OCI-LY7 (cell line): ENCODE results near the gene CBX8. TPM values are rescaled to one million over a fixed set of nuclear protein-coding genes. Genes with fewer than 3 reads are reported as not detected.

Source experiments
- BruUV-seq: library from RNA; stranded (reverse); fragments of 400-500 nt; replicated peaks from 2 replicates; lab custom pipeline; 2021; lab: Mats Ljungman, UMichigan
- CTCF ChIA-PET: fragments of 300-600 bp; sonication (Branson Sonifier 250); formaldehyde crosslinking; loops from one replicate; lab custom pipeline; 2022; ENCODE audit warnings: antibody characterized with exemption; ENCODE audit not compliant: unreplicated experiment; lab: Charles Lee
- POLR2A ChIA-PET: fragments of 300-600 bp; sonication (Branson Sonifier 250); formaldehyde crosslinking; loops from one replicate; lab custom pipeline; 2022; ENCODE audit warnings: antibody characterized with exemption; lab: Charles Lee
- DNase-seq: peaks from one replicate; pipeline ENCODE4 v3.0.0-alpha.2; 2015; ENCODE audit warnings: low spot score
- H2AFZ ChIP-seq: fragments of 200-600 bp; sonication (generic), shearing (Covaris generic); 2 replicates; pipeline ENCODE4 v1.6.1; 2014; ENCODE audit warnings: mild to moderate bottlenecking, antibody characterized with exemption, low read length, moderate library complexity
- H3K27ac ChIP-seq: fragments of 200-600 bp; sonication (generic); 2 replicates; pipeline ENCODE4 v1.5.1; 2014; ENCODE audit warnings: mixed run types, low read depth, mild to moderate bottlenecking, moderate library complexity, low read length, inconsistent platforms; ENCODE audit not compliant: poor library complexity, severe bottlenecking
- H3K36me3 ChIP-seq: fragments of 200-600 bp; sonication (generic); 2 replicates; pipeline ENCODE4 v1.6.1; 2014; ENCODE audit warnings: mild to moderate bottlenecking, antibody characterized with exemption, low read length, moderate library complexity, mixed read lengths; ENCODE audit not compliant: insufficient read depth
- H3K4me1 ChIP-seq: fragments of 200-600 bp; sonication (generic); 2 replicates; pipeline ENCODE4 v1.5.1; 2014; ENCODE audit warnings: mild to moderate bottlenecking, low read length; ENCODE audit not compliant: insufficient read depth, poor library complexity, severe bottlenecking
- H3K4me2 ChIP-seq: fragments of 200-600 bp; sonication (generic); 2 replicates; pipeline ENCODE4 v1.6.1; 2014; ENCODE audit warnings: mild to moderate bottlenecking, low read length
- H3K4me3 ChIP-seq: fragments of 200-600 bp; sonication (generic); 2 replicates; pipeline ENCODE4 v1.5.1; 2014; ENCODE audit warnings: mild to moderate bottlenecking, low read depth, low read length; ENCODE audit not compliant: poor library complexity, severe bottlenecking
- H3K79me2 ChIP-seq: fragments of 200-600 bp; sonication (generic); 2 replicates; pipeline ENCODE4 v1.6.1; 2016; ENCODE audit warnings: low read depth, mild to moderate bottlenecking, low read length, moderate library complexity, mixed read lengths; ENCODE audit not compliant: insufficient read depth
- H3K9me2 ChIP-seq: fragments of 200-600 bp; sonication (generic); 2 replicates; pipeline ENCODE4 v1.6.1; 2016; ENCODE audit warnings: mild to moderate bottlenecking, low read length, mixed read lengths; ENCODE audit not compliant: insufficient read depth
- H3K9me3 ChIP-seq: fragments of 200-600 bp; sonication (generic); 2 replicates; pipeline ENCODE4 v1.6.1; 2014; ENCODE audit warnings: mild to moderate bottlenecking, mixed run types, low read length, mixed read lengths
- H4K20me1 ChIP-seq: fragments of 200-600 bp; sonication (generic); 2 replicates; pipeline ENCODE4 v1.6.1; 2014; ENCODE audit warnings: mild to moderate bottlenecking, antibody characterized with exemption, low read length, moderate library complexity, mixed read lengths; ENCODE audit not compliant: insufficient read depth
- CTCF ChIP-seq: fragments of 200-600 bp; sonication (generic); conservative IDR thresholded peaks from 2 replicates; pipeline ENCODE4 v1.5.1; 2014; ENCODE audit warnings: mild to moderate bottlenecking, antibody characterized with exemption, low read length, moderate library complexity, mixed read lengths
- EZH2phosphoT487 ChIP-seq: fragments of 200-600 bp; sonication (generic); IDR thresholded peaks from 2 replicates; pipeline ENCODE4 v1.6.1; 2018; ENCODE audit warnings: low read depth, borderline replicate concordance, mild to moderate bottlenecking, mixed run types, antibody characterized with exemption, low read length, moderate library complexity, mixed read lengths
- intact Hi-C: fragments of 100-400 bp; cut with micrococcal nuclease; formaldehyde crosslinking; loops from one replicate; pipeline ENCODE4 v1.10.0; 2022; ENCODE audit not compliant: unreplicated experiment
- total RNA-seq, 2 experiments: library from RNA; depleted of rRNA in 1 of 2; stranded (reverse); fragments of >200 nt in 1 of 2; shearing (Covaris generic) in 1 of 2; gene quantifications; 2 replicates each; pipeline ENCODE4 v1.2.3, GENCODE V29; 2014 to 2022

CBX8 gene
- total RNA-seq, 2 experiments from 2014 or later = 7.5 to 16.3 TPM

- CTCF ChIA-PET = no interaction called here
Observed at GRCh38 chr17:79743614-79744013, 53.3 kb downstream of the CBX8 start.

GRCh38 chr17:79742951-79743476 lies 53.9 kb downstream of the CBX8 start:
- H3K36me3 ChIP-seq = no peaks in the 10 kb centered on the region
- no peak for TF ChIP-seq CTCF
- TF ChIP-seq EZH2phosphoT487 = no peak
- POLR2A ChIA-PET = no interaction called here
- no TSS peak for BruUV-seq
- H3K9me3 ChIP-seq = no peaks in the 10 kb centered on the region
- intact Hi-C loops = loop anchor here (2.0 to 10.0 kb wide), 3 partner anchors 34 to 1478 kb away; partner anchors contain the start of gene CBX2
- H2AFZ ChIP-seq = no peak overlapping the region
- no peaks in the 10 kb centered on the region for H3K79me2 ChIP-seq
- no peaks in the 10 kb centered on the region for H3K9me2 ChIP-seq
- DNase-seq = no peak
- H3K4me1 ChIP-seq = peaks cover 7% of the 10 kb centered on the region
- CTCF ChIA-PET = no interaction called here
- H3K4me2 ChIP-seq = no peak overlapping the region
- H4K20me1 ChIP-seq = no peaks in the 10 kb centered on the region
- no peak overlapping the region for H3K27ac ChIP-seq
- no peak overlapping the region for H3K4me3 ChIP-seq

More at GRCh38 chr17:79743614-79744013, 53.3 kb downstream of the CBX8 start:
- no peak overlapping the region for H3K4me2 ChIP-seq
- DNase-seq = no peak
- H3K4me3 ChIP-seq = no peak overlapping the region
- H4K20me1 ChIP-seq = no peaks in the 10 kb centered on the region
- no peaks in the 10 kb centered on the region for H3K9me3 ChIP-seq
- POLR2A ChIA-PET = no interaction called here
- H3K9me2 ChIP-seq = no peaks in the 10 kb centered on the region
- intact Hi-C loops = loop anchor here (2.0 to 10.0 kb wide), 3 partner anchors 34 to 1479 kb away; partner anchors contain the start of gene CBX2
- BruUV-seq = no TSS peak
- H3K36me3 ChIP-seq = no peaks in the 10 kb centered on the region
- H3K27ac ChIP-seq = no peak overlapping the region
- TF ChIP-seq CTCF = no peak
- no peak for TF ChIP-seq EZH2phosphoT487
- H3K79me2 ChIP-seq = no peaks in the 10 kb centered on the region
- H3K4me1 ChIP-seq = peaks cover 7% of the 10 kb centered on the region
- H2AFZ ChIP-seq = no peak overlapping the region

- CTCF ChIA-PET = interaction anchor here (0.6 kb wide), 1 partner anchor 76 kb away, joined by 4 read pairs; no protein-coding TSS in a partner anchor
- Histone ChIP-seq H3K4me2 (no peak overlapping the region), H3K9me3 (no peaks in the 10 kb centered on the region), H2AFZ (no peak overlapping the region), H3K27ac (no peak overlapping the region), H4K20me1 (no peaks in the 10 kb centered on the region), H3K79me2 (no peaks in the 10 kb centered on the region), H3K4me3 (no peak overlapping the region), H3K4me1 (peaks cover 7% of the 10 kb centered on the region), H3K36me3 (no peaks in the 10 kb centered on the region), H3K9me2 (no peaks in the 10 kb centered on the region)
- POLR2A ChIA-PET = interaction anchor here (0.6 kb wide), 1 partner anchor 1609 kb away, joined by 3 read pairs; no protein-coding TSS in a partner anchor
- TF ChIP-seq CTCF (no peak), EZH2phosphoT487 (no peak)
- DNase-seq = no peak
- no TSS peak for BruUV-seq
- intact Hi-C loops = loop anchor here (2.0 to 10.0 kb wide), 3 partner anchors 35 to 1478 kb away; partner anchors contain the start of gene CBX2
Observed at GRCh38 chr17:79742589-79742918, 54.3 kb downstream of the CBX8 start.
